ENCODE data around the gene TMEM150B. TPM values are rescaled to one million over a fixed set of nuclear protein-coding genes. Genes with fewer than 3 reads are reported as not detected.
A peak's percentile ranks its signal among the peaks of the same experiment; 100 is the strongest.

Gene TMEM150B
- total and polyA plus RNA-seq, 2 experiments from 2014 or later, result not detected

GRCh38 chr19:55348317-55349034, 23.3 kb upstream of the TMEM150B start:
- TF ChIP-seq CTCF (IDR thresholded peaks at IDR 0.05; ENCODE audit: low read depth, low read length), result no peak
- Histone ChIP-seq H3K27ac (no peak overlapping the region), H3K4me1 (ENCODE audit: low read depth) (peaks cover 12% of the 10 kb centered on the region), H3K36me3 (peaks cover 12% of the 10 kb centered on the region), H3K27me3 (peaks cover 22% of the 10 kb centered on the region), H3K4me3 (no peak overlapping the region), H3K9me3 (ENCODE audit: low read depth) (no peaks in the 10 kb centered on the region)
- peak in 1 of 2 donors; percentile 31 for DNase-seq (ENCODE audit: low read depth in 1 of 2, low spot score in 1 of 2)

- Histone ChIP-seq H3K4me3 (no peak overlapping the region), H3K27me3 (peaks cover 12% of the 10 kb centered on the region), H3K4me1 (ENCODE audit: low read depth) (peaks cover 12% of the 10 kb centered on the region), H3K36me3 (peaks cover 19% of the 10 kb centered on the region), H3K9me3 (ENCODE audit: low read depth) (no peaks in the 10 kb centered on the region), H3K27ac (no peak overlapping the region)
- TF ChIP-seq CTCF (IDR thresholded peaks at IDR 0.05; ENCODE audit: low read depth, low read length), result no peak
- no peak for DNase-seq (ENCODE audit: low read depth in 1 of 2, low spot score in 1 of 2)
Measured at GRCh38 chr19:55347442-55348009, 22.4 kb upstream of the TMEM150B start.

- TF ChIP-seq CTCF (IDR thresholded peaks at IDR 0.05; ENCODE audit: low read depth, low read length), result no peak
- Histone ChIP-seq H3K36me3 (peaks cover 24% of the 10 kb centered on the region), H3K9me3 (ENCODE audit: low read depth) (no peaks in the 10 kb centered on the region), H3K27me3 (peaks cover 6% of the 10 kb centered on the region), H3K4me1 (ENCODE audit: low read depth) (peaks cover 12% of the 10 kb centered on the region), H3K27ac (no peak overlapping the region), H3K4me3 (no peak overlapping the region)
- no peak for DNase-seq (ENCODE audit: low read depth in 1 of 2, low spot score in 1 of 2)
Measured at GRCh38 chr19:55346725-55347441, 21.7 kb upstream of the TMEM150B start.

GRCh38 chr19:55345818-55346724, 20.9 kb upstream of the TMEM150B start:
- peak in 1 of 2 donors; percentile 33 for DNase-seq (ENCODE audit: low read depth in 1 of 2, low spot score in 1 of 2)
- Histone ChIP-seq H3K27ac (no peak overlapping the region), H3K9me3 (ENCODE audit: low read depth) (no peaks in the 10 kb centered on the region)

More at GRCh38 chr19:55345818-55346724, 20.9 kb upstream of the TMEM150B start:
- TF ChIP-seq CTCF (IDR thresholded peaks at IDR 0.05; ENCODE audit: low read depth, low read length), result no peak
- Histone ChIP-seq H3K4me1 (ENCODE audit: low read depth) (peaks cover 12% of the 10 kb centered on the region), H3K36me3 (peaks cover 24% of the 10 kb centered on the region), H3K4me3 (no peak overlapping the region), H3K27me3 (no peaks in the 10 kb centered on the region)
